H9 (cell line): Measurements from ENCODE around the gene PRMT2. TPM values are rescaled to one million over a fixed set of nuclear protein-coding genes. Genes with fewer than 3 reads are reported as not detected.

Experiments used
- DNase-seq: peaks from one replicate; pipeline ENCODE4 v3.0.0-alpha.2; 2017
- H2AFZ ChIP-seq: one replicate; pipeline ENCODE4 v1.6.1; 2013; ENCODE audit warnings: mild to moderate bottlenecking, low read length, control low read depth, moderate library complexity
- H2AK5ac ChIP-seq: 2 replicates; pipeline ENCODE4 v1.6.1; 2013; ENCODE audit warnings: low read length, control low read depth, mixed read lengths; ENCODE audit not compliant: insufficient read length
- H2BK120ac ChIP-seq: one replicate; pipeline ENCODE4 v1.6.1; 2013; ENCODE audit warnings: low read depth, mild to moderate bottlenecking, low read length, control low read depth, inconsistent platforms; ENCODE audit not compliant: poor library complexity, severe bottlenecking
- H2BK12ac ChIP-seq: 2 replicates; pipeline ENCODE4 v1.6.1; 2013; ENCODE audit warnings: low read length, control low read depth, mixed read lengths, low read depth; ENCODE audit not compliant: insufficient read length
- H2BK15ac ChIP-seq: 2 replicates; pipeline ENCODE4 v1.6.1; 2013; ENCODE audit warnings: low read depth, low read length, control low read depth
- H2BK20ac ChIP-seq: one replicate; pipeline ENCODE4 v1.6.1; 2013; ENCODE audit warnings: low read depth, mild to moderate bottlenecking, low read length, control low read depth, inconsistent platforms; ENCODE audit not compliant: poor library complexity, severe bottlenecking
- H2BK5ac ChIP-seq: 2 replicates; pipeline ENCODE4 v1.6.1; 2013; ENCODE audit warnings: low read length, control low read depth, mixed read lengths; ENCODE audit not compliant: insufficient read length
- H3K14ac ChIP-seq: 2 replicates; pipeline ENCODE4 v1.6.1; 2013; ENCODE audit warnings: low read length, control low read depth; ENCODE audit not compliant: insufficient read depth
- H3K18ac ChIP-seq: 2 replicates; pipeline ENCODE4 v1.6.1; 2013; ENCODE audit warnings: low read depth, mild to moderate bottlenecking, mixed read lengths, low read length, control low read depth; ENCODE audit not compliant: insufficient read length
- H3K23ac ChIP-seq: 2 replicates; pipeline ENCODE4 v1.6.1; 2013; ENCODE audit warnings: low read length, control low read depth, mixed read lengths, low read depth; ENCODE audit not compliant: insufficient read length
- H3K23me2 ChIP-seq: 2 replicates; pipeline ENCODE4 v1.6.1; 2013; ENCODE audit warnings: low read depth, mild to moderate bottlenecking, mixed read lengths, low read length, control low read depth; ENCODE audit not compliant: insufficient read length, poor library complexity, severe bottlenecking
- H3K27ac ChIP-seq: 2 replicates; pipeline ENCODE4 v1.5.1; 2013; ENCODE audit warnings: low read length, control low read depth, mixed read lengths, low read depth; ENCODE audit not compliant: insufficient read length
- H3K27me3 ChIP-seq: 2 replicates; pipeline ENCODE4 v1.6.1; 2013; ENCODE audit warnings: low read length, control low read depth, inconsistent platforms; ENCODE audit not compliant: insufficient read depth
- H3K4ac ChIP-seq: 2 replicates; pipeline ENCODE4 v1.6.1; 2013; ENCODE audit warnings: low read depth, mild to moderate bottlenecking, control low read depth, inconsistent platforms, low read length, moderate library complexity
- H3K4me1 ChIP-seq: 2 replicates; pipeline ENCODE4 v1.6.1; 2013; ENCODE audit warnings: low read length, control low read depth, inconsistent platforms; ENCODE audit not compliant: insufficient read depth
- H3K4me2 ChIP-seq: 2 replicates; pipeline ENCODE4 v1.6.1; 2013; ENCODE audit warnings: low read length, control low read depth, mixed read lengths; ENCODE audit not compliant: insufficient read length, insufficient read depth
- H3K56ac ChIP-seq: 2 replicates; pipeline ENCODE4 v1.6.1; 2013; ENCODE audit warnings: low read depth, mild to moderate bottlenecking, mixed read lengths, low read length, control low read depth; ENCODE audit not compliant: insufficient read length
- H3K79me1 ChIP-seq: 2 replicates; pipeline ENCODE4 v1.6.1; 2013; ENCODE audit warnings: low read depth, mild to moderate bottlenecking, moderate library complexity, low read length, control low read depth, inconsistent platforms; ENCODE audit not compliant: insufficient read depth, poor library complexity, severe bottlenecking
- H3K79me2 ChIP-seq: 2 replicates; pipeline ENCODE4 v1.6.1; 2013; ENCODE audit warnings: low read length, control low read depth, inconsistent platforms; ENCODE audit not compliant: insufficient read depth
- H3K9ac ChIP-seq: 2 replicates; pipeline ENCODE4 v1.6.1; 2013; ENCODE audit warnings: low read length, control low read depth, mixed read lengths; ENCODE audit not compliant: insufficient read length; ENCODE audit errors: extremely low read depth
- H3K9me3 ChIP-seq: one replicate; pipeline ENCODE4 v1.6.1; 2013; ENCODE audit warnings: low read depth, low read length, inconsistent platforms; ENCODE audit not compliant: control insufficient read depth
- H3T11ph ChIP-seq: one replicate; pipeline ENCODE4 v1.6.1; 2013; ENCODE audit warnings: mild to moderate bottlenecking, low read length, control low read depth, inconsistent platforms
- H4K20me1 ChIP-seq: one replicate; pipeline ENCODE4 v1.6.1; 2013; ENCODE audit not compliant: control insufficient read depth, insufficient read length, insufficient read depth
- H4K5ac ChIP-seq: 2 replicates; pipeline ENCODE4 v1.6.1; 2013; ENCODE audit warnings: low read depth, mild to moderate bottlenecking, mixed read lengths, low read length, control low read depth; ENCODE audit not compliant: insufficient read length
- H4K8ac ChIP-seq: replicated peaks from 2 replicates; pipeline ENCODE4 v1.6.1; 2013; ENCODE audit warnings: low read length, control low read depth, mixed read lengths, low read depth; ENCODE audit not compliant: insufficient read length
- H4K91ac ChIP-seq: 2 replicates; pipeline ENCODE4 v1.6.1; 2013; ENCODE audit warnings: low read depth, mild to moderate bottlenecking, moderate library complexity, mixed read lengths, low read length, control low read depth; ENCODE audit not compliant: insufficient read length
- H3K27ac Mint-ChIP-seq, 3 experiments: 2 replicates in 2 of 3; 3 replicates in 1 of 3; pipeline ENCODE4 v1.8.0; 2020 to 2021; ENCODE audit warnings: mixed read lengths in 3 of 3, mild to moderate bottlenecking in 1 of 3, moderate library complexity in 1 of 3
- H3K27me3 Mint-ChIP-seq: 2 replicates; pipeline ENCODE4 v1.8.0; 2021; ENCODE audit warnings: low read depth, mild to moderate bottlenecking, moderate library complexity, mixed read lengths
- H3K36me3 Mint-ChIP-seq, 3 experiments: 2 replicates in 2 of 3; 3 replicates in 1 of 3; pipeline ENCODE4 v1.8.0; 2020 to 2021; ENCODE audit warnings: low read depth in 3 of 3, mixed read lengths in 3 of 3; ENCODE audit not compliant: insufficient read depth in 1 of 3
- H3K4me1 Mint-ChIP-seq, 2 experiments: 2 replicates each; pipeline ENCODE4 v1.8.0; 2020; ENCODE audit warnings: mixed read lengths in 2 of 2
- H3K4me3 Mint-ChIP-seq, 2 experiments: 2 replicates in 1 of 2; 3 replicates in 1 of 2; pipeline ENCODE4 v1.8.0; 2020 to 2021; ENCODE audit warnings: mild to moderate bottlenecking in 2 of 2, mixed read lengths in 2 of 2, moderate library complexity in 1 of 2
- H3K9me3 Mint-ChIP-seq, 2 experiments: 2 replicates in 1 of 2; 3 replicates in 1 of 2; pipeline ENCODE4 v1.8.0; 2020; ENCODE audit warnings: mild to moderate bottlenecking in 2 of 2, mixed read lengths in 2 of 2, moderate library complexity in 1 of 2
- WGBS: extraction: QIAGEN DNeasy Blood & Tissue Kit; methylation state at CpG from one replicate; pipeline ENCODE4 v1.1.7; 2013; ENCODE audit warnings: missing lambda C conversion rate, low lambda C conversion rate, mixed read lengths; ENCODE audit not compliant: insufficient read length; ENCODE audit errors: extremely low coverage; 5-methylcytosine and 5-hydroxymethylcytosine counted together
- total RNA-seq: library from RNA; stranded (reverse); gene quantifications from 2 replicates; pipeline ENCODE4 v1.2.1, GENCODE V29; 2021
- TF ChIP-seq, protein P1 (sequence below): fragments of 200-600 bp; sonication (generic); conservative IDR thresholded peaks from 3 replicates; pipeline ENCODE4 v1.8.0; 2021; ENCODE audit warnings: antibody characterized with exemption, mild to moderate bottlenecking

PRMT2 gene
- total RNA-seq, 1 experiment from 2014 or later = 53.7 TPM

DNA sequence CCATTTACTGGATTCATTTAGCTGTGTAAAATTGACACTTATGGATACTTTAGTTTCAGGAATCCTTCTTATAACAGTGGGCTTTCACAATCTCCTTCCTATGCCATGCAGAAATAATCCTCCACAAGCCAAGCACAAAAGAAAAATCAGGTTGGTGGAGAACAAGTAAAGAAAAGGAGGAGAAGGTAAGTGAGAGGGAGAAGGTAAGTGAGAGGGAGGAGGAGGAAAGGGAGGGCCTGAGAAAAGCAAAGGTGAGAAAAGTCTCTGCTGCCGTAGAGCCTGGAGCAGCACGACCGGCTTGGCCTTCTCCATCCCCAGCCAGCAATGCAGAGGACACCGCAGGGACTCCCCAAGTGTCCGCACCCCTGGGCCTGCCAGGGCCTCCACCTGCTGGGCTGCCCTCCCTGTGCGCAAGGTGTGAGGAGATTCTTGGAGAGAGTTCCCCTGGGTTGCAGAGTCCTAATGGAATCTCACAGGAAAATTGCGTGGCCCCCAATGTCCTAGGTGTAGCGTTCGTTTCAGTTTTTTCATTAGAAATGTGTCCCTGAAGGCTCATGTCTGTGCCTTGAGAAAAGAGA is 39.0 kb downstream of the PRMT2 start:
- no peak overlapping the region for H2BK120ac ChIP-seq
- H3K23me2 ChIP-seq = no peaks in the 10 kb centered on the region
- no peak overlapping the region for H3K27ac ChIP-seq
- H2BK20ac ChIP-seq = no peak overlapping the region
- H3K36me3 Mint-ChIP-seq = no peaks in the 10 kb centered on the region
- H2BK15ac ChIP-seq = no peak overlapping the region
- no CpG with 5 or more reads among the region's 9 CpGs for WGBS
- no peak overlapping the region for H3T11ph ChIP-seq
- H3K4ac ChIP-seq = no peak overlapping the region
- no peaks in the 10 kb centered on the region; the same call in 1 of the 2 replicates for H3K4me1 ChIP-seq
- no peak overlapping the region for H4K5ac ChIP-seq
- no peak overlapping the region for H2AK5ac ChIP-seq
- H3K27ac Mint-ChIP-seq = no peak overlapping the region
- H3K27me3 Mint-ChIP-seq = peaks cover 2% of the 10 kb centered on the region
- H3K4me2 ChIP-seq = no peak overlapping the region
- H3K14ac ChIP-seq = no peak overlapping the region
- no peak overlapping the region for H4K8ac ChIP-seq
- no peak overlapping the region for H3K18ac ChIP-seq
- H3K4me3 Mint-ChIP-seq = no peak overlapping the region
- H2BK5ac ChIP-seq = no peak overlapping the region
- H2AFZ ChIP-seq = no peak overlapping the region
- no peak overlapping the region for H3K56ac ChIP-seq
- no peak overlapping the region for H2BK12ac ChIP-seq
- no peak overlapping the region for H3K9ac ChIP-seq
- H3K9me3 Mint-ChIP-seq = no peaks in the 10 kb centered on the region; a peak in 1 of 5 replicates
- DNase-seq = no peak
- H3K9me3 ChIP-seq = no peaks in the 10 kb centered on the region
- TF ChIP-seq, protein P1, sequence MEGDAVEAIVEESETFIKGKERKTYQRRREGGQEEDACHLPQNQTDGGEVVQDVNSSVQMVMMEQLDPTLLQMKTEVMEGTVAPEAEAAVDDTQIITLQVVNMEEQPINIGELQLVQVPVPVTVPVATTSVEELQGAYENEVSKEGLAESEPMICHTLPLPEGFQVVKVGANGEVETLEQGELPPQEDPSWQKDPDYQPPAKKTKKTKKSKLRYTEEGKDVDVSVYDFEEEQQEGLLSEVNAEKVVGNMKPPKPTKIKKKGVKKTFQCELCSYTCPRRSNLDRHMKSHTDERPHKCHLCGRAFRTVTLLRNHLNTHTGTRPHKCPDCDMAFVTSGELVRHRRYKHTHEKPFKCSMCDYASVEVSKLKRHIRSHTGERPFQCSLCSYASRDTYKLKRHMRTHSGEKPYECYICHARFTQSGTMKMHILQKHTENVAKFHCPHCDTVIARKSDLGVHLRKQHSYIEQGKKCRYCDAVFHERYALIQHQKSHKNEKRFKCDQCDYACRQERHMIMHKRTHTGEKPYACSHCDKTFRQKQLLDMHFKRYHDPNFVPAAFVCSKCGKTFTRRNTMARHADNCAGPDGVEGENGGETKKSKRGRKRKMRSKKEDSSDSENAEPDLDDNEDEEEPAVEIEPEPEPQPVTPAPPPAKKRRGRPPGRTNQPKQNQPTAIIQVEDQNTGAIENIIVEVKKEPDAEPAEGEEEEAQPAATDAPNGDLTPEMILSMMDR = no peak
- H3K4me1 Mint-ChIP-seq = peaks cover 11 to 14% of the 10 kb centered on the region in 2 experiments
- no peak overlapping the region for H4K91ac ChIP-seq
- no peak overlapping the region for H3K23ac ChIP-seq
- no peaks in the 10 kb centered on the region for H3K79me2 ChIP-seq
- no peaks in the 10 kb centered on the region for H3K27me3 ChIP-seq
- H4K20me1 ChIP-seq = no peaks in the 10 kb centered on the region
- H3K79me1 ChIP-seq = no peaks in the 10 kb centered on the region
